GM19452 (cell line): ENCODE results near the gene BMP2K.

Source experiments
- ATAC-seq: cut with Tn5 transposase; IDR thresholded peaks from one replicate; pipeline ENCODE4 v1.9.1; 2021; ENCODE audit not compliant: unreplicated experiment

BMP2K gene

GRCh38 chr4:78763763-78764387, 12.3 kb upstream of the BMP2K start:
- ATAC-seq, result no peak

DNA sequence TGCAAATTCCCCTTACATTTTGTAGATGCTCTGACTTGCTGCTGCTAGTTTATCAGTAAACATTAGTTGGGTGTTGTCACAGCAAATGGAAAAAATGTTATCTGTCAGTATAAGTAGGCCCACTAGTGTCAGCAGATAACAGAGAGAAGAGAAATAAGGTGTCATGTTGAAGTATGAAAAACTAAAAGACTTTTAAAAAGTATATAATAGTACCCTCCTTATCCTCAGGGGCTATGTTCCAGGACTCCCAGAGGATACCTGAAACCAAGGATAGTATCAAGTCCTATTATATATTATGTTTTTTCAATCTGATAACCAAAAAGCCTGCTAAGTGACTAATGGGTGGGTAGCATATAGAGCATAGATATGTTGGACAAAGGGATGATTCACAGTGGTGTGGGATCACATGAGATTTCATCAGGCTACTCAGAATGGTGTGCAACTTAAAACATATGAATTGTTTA, 11.6 kb upstream of the BMP2K start:
- ATAC-seq, result no peak

DNA sequence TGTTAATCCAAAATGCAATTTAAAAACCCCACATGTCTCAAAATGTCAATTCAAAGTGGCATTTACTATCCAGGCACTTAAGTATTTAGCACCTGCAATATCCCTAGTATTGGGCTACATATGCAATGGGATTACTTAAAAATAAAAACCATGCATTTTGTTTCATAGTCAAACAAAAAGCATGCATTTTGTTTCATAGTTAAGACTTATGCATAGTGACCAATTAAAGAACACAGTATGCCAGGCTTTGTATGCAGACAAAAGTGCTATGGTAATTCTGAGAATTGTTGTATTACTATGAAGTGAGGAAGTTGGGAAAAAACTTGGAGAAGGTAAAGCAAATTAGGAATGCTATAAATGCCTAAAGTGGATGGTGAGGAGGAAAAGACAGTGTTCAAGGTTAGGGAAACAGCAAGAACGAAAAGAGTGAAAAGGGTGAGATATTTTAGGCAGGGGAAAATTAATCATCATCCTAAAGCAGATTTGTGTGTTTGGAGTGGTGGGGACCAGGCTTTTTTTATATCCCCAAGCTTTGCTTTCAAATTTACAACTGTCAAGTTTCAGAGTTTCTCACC, 10.6 kb upstream of the BMP2K start:
- no peak for ATAC-seq

DNA sequence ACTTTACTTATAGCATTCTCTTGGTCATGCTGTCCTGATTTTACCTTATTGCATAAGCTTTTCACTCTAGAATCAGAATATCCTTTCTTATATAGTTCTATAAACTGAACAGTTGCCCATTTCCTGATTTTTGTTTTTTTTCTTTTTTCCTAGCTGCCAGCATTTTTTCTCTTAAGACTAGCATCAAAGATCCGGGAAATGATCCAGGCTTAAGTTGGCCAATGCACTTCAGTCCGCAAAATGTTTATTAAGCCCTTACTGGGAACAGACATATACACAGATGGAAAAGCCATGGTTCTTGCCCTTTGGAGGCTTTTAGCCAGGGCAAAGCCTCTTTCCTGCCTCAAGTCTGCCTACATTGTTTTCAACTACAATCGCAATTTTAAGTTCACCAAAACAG, 10.1 kb upstream of the BMP2K start:
- ATAC-seq, result no peak

- peak; percentile 90 for ATAC-seq
Observed at GRCh38 chr4:78766650-78767049, 9.5 kb upstream of the BMP2K start.

GRCh38 chr4:78767350-78767749, 8.8 kb upstream of the BMP2K start:
- peak; percentile 71 for ATAC-seq

GRCh38 chr4:78768452-78769180, 7.5 kb upstream of the BMP2K start:
- no peak for ATAC-seq

GRCh38 chr4:78770091-78770642, 6.0 kb upstream of the BMP2K start:
- no peak for ATAC-seq

GRCh38 chr4:78772526-78773091, 3.5 kb upstream of the BMP2K start:
- ATAC-seq, result no peak

- no peak for ATAC-seq
Observed at GRCh38 chr4:78774417-78774816, 1.7 kb upstream of the BMP2K start.

DNA sequence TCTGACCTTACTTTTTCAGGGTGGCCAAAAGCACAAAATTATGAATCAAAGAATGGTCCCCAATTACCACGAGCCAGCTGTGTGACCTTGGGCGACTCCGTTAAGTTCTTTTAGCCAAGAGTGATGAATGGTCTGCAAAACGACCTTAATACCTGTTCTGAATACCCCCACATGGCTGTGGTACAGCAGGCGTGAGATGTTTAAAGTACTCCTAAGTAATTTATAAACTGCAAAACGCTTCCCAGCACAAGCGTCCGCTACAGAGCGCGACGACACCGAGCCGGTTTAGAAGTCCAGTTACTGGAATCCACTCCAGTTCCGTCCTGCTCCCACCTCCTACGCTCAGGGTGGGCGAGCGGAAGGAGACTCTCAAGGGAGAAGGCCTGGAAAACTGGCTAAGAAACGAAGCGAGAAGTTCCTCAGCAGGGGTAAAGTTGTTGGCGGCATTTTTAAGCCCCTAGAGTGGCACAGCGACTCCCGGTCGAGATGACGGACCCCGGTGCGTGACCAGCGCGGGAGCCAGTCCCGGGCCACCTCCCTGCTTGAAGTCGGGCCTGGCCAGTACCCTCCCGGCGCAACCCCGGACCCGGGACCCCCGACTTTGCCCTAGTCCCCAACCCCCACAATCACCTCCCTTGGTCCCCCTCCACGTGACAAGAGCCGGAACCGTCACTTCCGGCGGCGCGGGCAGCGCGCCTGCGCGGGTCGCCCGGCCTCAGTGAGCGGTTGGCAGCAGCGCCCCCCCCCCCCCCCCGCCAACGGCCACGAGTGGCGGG, 659 bp upstream of the BMP2K start:
- peak; percentile 48 for ATAC-seq

GRCh38 chr4:78776729-78777575, 802 bp downstream of the BMP2K start:
- peak; percentile 31 for ATAC-seq

- ATAC-seq, result no peak
Observed at GRCh38 chr4:78777576-78777940, 1.4 kb downstream of the BMP2K start.

- ATAC-seq, result no peak
Observed at GRCh38 chr4:78778530-78778929, 2.4 kb downstream of the BMP2K start.

DNA sequence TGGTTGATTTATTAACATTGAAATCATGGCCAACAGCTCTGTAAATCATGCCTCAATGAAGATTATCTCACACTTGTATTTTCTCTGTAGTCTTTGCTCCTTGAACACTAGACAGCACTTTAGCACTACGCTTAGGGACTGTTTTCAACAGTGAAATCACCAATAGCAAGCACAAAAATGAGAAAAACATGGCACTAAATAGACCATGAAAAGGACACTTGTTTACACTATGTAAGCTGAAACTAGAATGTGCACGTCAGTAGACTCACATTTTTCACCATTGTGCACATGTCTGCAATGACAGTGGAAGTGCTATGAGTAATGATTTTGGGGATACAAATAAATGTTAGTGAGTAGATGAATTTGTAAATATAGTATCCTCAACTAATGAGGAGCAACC, 3.1 kb downstream of the BMP2K start:
- ATAC-seq, result no peak

- ATAC-seq, result no peak
Observed at GRCh38 chr4:78780093-78780492, 3.9 kb downstream of the BMP2K start.

DNA sequence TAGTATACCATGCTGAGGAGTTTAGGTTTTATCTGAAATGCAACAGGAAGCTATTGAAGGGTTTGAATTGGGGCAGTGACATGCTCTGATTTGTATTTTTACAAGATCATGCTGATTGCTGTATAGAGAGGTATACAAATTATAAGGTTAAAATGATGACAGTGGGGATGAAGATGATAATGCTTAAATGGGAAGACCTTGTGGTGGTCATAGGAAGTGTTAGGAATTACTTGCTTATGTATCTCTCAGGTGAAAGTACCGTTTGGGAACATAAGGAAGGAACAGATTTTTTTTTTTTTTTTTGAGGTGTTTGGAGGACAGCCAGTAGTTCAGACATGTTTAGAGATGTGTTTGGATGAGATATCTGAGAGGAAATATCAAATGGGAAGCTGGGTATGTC, 5.0 kb downstream of the BMP2K start:
- ATAC-seq, result no peak

GRCh38 chr4:78781924-78782323, 5.8 kb downstream of the BMP2K start:
- ATAC-seq, result no peak

GRCh38 chr4:78784236-78784865, 8.2 kb downstream of the BMP2K start:
- no peak for ATAC-seq
